Measurements from ENCODE around the gene CALM3. TPM values are rescaled to one million over a fixed set of nuclear protein-coding genes. Genes with fewer than 3 reads are reported as not detected.
"Not testable (repeated sequence)": the region's sequence is repeated elsewhere in the genome, so short reads cannot be mapped to it uniquely, and the experiment has no call there.

CALM3 gene
- 100 to 1,000 TPM; 109 to 170 (median 142) TPM for total RNA-seq

DNA sequence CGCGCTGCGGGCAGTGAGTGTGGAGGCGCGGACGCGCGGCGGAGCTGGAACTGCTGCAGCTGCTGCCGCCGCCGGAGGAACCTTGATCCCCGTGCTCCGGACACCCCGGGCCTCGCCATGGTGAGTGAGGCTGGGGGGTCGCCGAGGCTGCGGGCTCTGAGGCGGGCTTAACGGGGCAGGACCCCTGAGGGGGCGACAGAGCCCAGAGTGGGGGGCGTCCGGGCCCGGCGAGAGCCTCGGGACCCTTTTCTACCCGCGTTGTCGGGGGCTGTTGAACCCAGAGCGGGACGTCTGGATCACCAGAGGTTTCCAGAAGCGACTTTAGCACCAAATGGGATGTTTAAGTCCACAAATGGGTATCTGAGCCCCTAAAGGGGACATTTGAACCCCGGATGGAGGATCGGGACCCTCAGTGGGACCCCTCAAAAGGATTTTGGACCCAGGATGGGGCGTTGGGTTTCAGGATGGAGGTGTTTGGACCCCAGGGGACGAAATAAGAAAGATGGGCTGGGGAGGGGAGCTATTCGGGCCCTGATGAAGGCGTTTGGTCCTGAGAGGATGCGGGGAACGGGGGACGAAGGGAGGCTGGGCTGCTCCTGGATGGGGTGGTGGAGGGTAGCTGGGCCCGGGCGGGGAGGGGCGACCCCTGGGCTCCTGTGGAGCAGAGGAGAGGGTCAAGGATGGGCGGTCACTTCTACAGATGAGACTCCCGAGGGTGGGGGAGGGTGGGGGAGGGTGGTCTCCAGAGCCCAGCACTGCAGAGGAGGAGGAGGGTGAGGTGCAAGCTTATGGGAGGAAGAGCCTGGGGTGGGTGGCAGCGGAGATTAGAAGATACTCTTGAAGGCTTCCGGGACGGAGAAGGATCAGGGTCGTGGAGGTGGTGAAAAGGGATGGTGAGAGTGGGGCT is at the start of gene CALM3:
Gene CALM3 (plus strand): TSS at position 13 of the 907 bp plus-strand sequence. CDS start 105 bp downstream, at position 118.
- ATAC-seq, result no peak
- in situ Hi-C loops (cut with MboI; ENCODE audit: low sequenced_read_pairs in 4 of 4), result no loop called here
- no peak for DNase-seq
- Histone ChIP-seq H3K27ac (peak within 1 kb of the TSS; percentile 86 to 98 (median 96)), H3K36me3 (peaks cover 0 to 11% of the 10 kb centered on the region in 2 donors), H3K4me1 (peaks cover 35 to 42% of the 10 kb centered on the region in 2 donors), H3K27me3 (no peaks in the 10 kb centered on the region), H3K4me3 (peak within 1 kb of the TSS; percentile 90 to 99 (median 94)), H3K9me3 (no peaks in the 10 kb centered on the region)
- intact Hi-C loops (cut with DNase I; ENCODE audit: low total_unique reads), result loop anchor here (1.0 to 5.0 kb wide), 2 partner anchors 60 to 916 kb away; partner anchors contain the start of genes DACT3 and NAPA
- TF ChIP-seq POLR2A (IDR thresholded peaks at IDR 0.05), result peak; percentile 83 to 87
- TF ChIP-seq, protein P1, sequence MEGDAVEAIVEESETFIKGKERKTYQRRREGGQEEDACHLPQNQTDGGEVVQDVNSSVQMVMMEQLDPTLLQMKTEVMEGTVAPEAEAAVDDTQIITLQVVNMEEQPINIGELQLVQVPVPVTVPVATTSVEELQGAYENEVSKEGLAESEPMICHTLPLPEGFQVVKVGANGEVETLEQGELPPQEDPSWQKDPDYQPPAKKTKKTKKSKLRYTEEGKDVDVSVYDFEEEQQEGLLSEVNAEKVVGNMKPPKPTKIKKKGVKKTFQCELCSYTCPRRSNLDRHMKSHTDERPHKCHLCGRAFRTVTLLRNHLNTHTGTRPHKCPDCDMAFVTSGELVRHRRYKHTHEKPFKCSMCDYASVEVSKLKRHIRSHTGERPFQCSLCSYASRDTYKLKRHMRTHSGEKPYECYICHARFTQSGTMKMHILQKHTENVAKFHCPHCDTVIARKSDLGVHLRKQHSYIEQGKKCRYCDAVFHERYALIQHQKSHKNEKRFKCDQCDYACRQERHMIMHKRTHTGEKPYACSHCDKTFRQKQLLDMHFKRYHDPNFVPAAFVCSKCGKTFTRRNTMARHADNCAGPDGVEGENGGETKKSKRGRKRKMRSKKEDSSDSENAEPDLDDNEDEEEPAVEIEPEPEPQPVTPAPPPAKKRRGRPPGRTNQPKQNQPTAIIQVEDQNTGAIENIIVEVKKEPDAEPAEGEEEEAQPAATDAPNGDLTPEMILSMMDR (IDR thresholded peaks at IDR 0.05 in 4 of 5, conservative IDR thresholded peaks at IDR 0.05 in 1 of 5), result no peak

DNA sequence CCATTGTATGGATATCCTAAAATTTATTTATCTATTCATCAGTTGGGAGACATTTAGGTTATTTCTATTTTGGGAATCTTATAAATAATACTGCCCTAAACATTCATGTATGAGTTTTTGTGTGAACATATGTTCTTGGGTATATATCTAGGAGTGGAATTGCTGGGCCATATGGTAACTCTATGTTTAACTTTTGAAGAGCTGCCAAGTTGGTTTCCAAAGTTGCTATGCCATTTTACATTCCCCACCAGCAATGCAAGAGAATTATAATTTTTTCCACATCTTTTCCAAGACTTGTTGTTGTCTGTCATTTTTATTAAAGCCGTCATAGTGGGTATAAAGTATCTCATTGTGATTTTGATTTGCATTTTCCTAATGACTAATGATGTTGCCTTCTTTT is 48.2 kb upstream of the CALM3 start:
- no peaks in the 10 kb centered on the region for H3K36me3 ChIP-seq
- H3K27me3 ChIP-seq, result no peaks in the 10 kb centered on the region
- in situ Hi-C loops (cut with MboI; ENCODE audit: low sequenced_read_pairs in 4 of 4) (no loop called here), intact Hi-C loops (cut with DNase I; ENCODE audit: low total_unique reads) (no loop called here)
- no peaks in the 10 kb centered on the region for H3K4me1 ChIP-seq
- H3K27ac ChIP-seq, result no peak overlapping the region
- TF ChIP-seq, protein P1 (IDR thresholded peaks at IDR 0.05 in 4 of 5, conservative IDR thresholded peaks at IDR 0.05 in 1 of 5), result no peak
- TF ChIP-seq POLR2A (IDR thresholded peaks at IDR 0.05), result no peak
- DNase-seq, result no peak
- no peaks in the 10 kb centered on the region for H3K9me3 ChIP-seq
- no peak overlapping the region for H3K4me3 ChIP-seq
- no peak for ATAC-seq

DNA sequence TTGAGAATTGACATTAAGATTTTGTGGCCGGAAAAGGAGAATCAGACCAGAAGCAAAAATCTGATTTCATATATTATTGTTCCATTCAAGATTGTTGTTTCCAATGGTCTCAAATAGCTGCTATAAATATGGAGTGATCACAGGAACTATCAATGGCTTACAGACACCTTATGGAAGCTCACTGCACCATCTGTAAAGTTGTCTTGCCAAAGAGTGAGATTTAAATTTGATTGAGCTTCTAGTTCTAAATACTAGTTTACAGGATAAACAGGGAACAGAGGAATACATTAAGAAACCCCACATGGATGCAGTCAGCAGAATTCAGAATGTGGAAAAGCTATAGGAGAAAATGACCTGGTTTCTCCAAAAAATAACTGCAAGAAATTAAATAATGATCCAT is 47.0 kb upstream of the CALM3 start:
- in situ Hi-C loops (cut with MboI; ENCODE audit: low sequenced_read_pairs in 4 of 4), result no loop called here
- H3K4me1 ChIP-seq, result no peaks in the 10 kb centered on the region
- no peaks in the 10 kb centered on the region for H3K9me3 ChIP-seq
- DNase-seq, result no peak
- no peaks in the 10 kb centered on the region for H3K36me3 ChIP-seq
- H3K27me3 ChIP-seq, result no peaks in the 10 kb centered on the region
- H3K27ac ChIP-seq, result no peak overlapping the region
- no peak overlapping the region for H3K4me3 ChIP-seq
- no peak for TF ChIP-seq POLR2A (IDR thresholded peaks at IDR 0.05)
- TF ChIP-seq, protein P1 (IDR thresholded peaks at IDR 0.05 in 4 of 5, conservative IDR thresholded peaks at IDR 0.05 in 1 of 5), result no peak
- no peak for ATAC-seq
- intact Hi-C loops (cut with DNase I; ENCODE audit: low total_unique reads), result no loop called here

DNA sequence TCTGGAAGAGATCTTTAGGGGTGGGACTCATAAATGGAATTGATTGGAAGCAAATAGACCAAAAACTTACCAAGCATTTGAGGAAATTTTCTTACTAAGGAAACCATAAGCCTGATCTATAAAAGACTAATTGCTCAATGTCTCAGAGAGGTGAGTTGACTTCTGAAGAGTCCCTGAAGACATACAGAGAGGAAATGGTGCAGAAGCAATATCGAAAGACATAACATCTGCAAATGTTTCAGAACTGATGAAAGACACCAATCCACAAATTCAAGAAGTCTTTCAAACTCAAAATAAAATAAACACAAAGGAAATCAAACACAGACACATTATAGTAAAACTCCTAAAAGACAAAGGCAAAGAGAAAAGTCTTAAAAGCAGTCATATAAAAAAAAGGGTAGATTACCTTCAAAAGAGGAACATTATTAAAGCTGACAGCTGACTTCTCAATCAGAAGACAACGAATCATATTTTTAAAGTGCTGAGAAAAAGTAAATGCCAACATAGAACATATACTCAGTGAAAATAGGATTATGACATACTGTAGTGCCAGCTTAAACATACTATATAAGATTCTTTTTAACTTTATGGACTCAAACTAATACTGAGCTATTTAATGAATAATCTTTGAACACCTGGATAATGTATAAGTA is 45.4 kb upstream of the CALM3 start:
- no peaks in the 10 kb centered on the region for H3K27me3 ChIP-seq
- in situ Hi-C loops (cut with MboI; ENCODE audit: low sequenced_read_pairs in 4 of 4) (no loop called here), intact Hi-C loops (cut with DNase I; ENCODE audit: low total_unique reads) (no loop called here)
- H3K9me3 ChIP-seq, result no peaks in the 10 kb centered on the region
- DNase-seq (no peak), ATAC-seq (no peak)
- TF ChIP-seq, protein P1 (IDR thresholded peaks at IDR 0.05 in 4 of 5, conservative IDR thresholded peaks at IDR 0.05 in 1 of 5), result no peak
- TF ChIP-seq POLR2A (IDR thresholded peaks at IDR 0.05), result no peak
- H3K4me3 ChIP-seq, result no peak overlapping the region
- H3K27ac ChIP-seq, result no peak overlapping the region
- no peaks in the 10 kb centered on the region for H3K36me3 ChIP-seq
- H3K4me1 ChIP-seq, result no peaks in the 10 kb centered on the region

DNA sequence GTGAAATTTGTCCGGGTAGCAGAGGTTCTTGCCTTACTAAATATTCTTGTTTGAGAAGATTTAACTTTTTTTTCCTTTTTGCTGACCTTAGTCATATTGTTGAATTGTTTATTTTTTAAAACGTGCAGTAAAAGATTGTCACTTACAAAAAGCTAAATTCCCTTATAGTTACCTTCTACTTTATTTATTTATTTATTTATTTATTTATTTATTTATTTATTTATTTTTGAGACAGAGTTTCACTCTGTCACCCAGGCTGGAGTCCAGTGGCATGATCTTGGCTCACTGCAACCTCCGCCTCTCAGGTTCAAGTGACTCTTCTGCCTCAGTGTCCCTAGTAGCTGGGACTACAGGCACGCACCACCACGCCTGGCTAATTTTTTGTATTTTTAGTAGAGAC is 44.7 kb upstream of the CALM3 start:
- DNase-seq; H3K27ac ChIP-seq; H3K36me3 ChIP-seq; H3K27me3 ChIP-seq; in situ Hi-C loops (cut with MboI; ENCODE audit: low sequenced_read_pairs in 4 of 4); intact Hi-C loops (cut with DNase I; ENCODE audit: low total_unique reads); H3K4me1 ChIP-seq; H3K4me3 ChIP-seq; H3K9me3 ChIP-seq; ATAC-seq: not testable (repeated sequence)

Data from gastrocnemius medialis (tissue), 4 donors.